Stimulated activated CD4-positive, alpha-beta T cell treated with anti-CD3 and anti-CD28 coated beads, Interleukin-2, amount 100 ng/mL, for 24 hours (primary cell): ENCODE data around the gene RNF8.
"Not testable (repeated sequence)": the region's sequence is repeated elsewhere in the genome, so short reads cannot be mapped to it uniquely, and the experiment has no call there.

Source experiments
- DNase-seq, 2 donors: peaks; one replicate each; pipeline ENCODE4 v3.0.0-alpha.2; 2020

Gene RNF8

GRCh38 chr6:37353761-37354525, at the start of gene RNF8:
RNF8 (plus strand) TSS chr6:37353983; CDS start chr6:37354165, 182 bp downstream.
- DNase-seq = peak; percentile 90 to 95

- DNase-seq = no peak
Observed at GRCh38 chr6:37304766-37305165, 49.0 kb upstream of the RNF8 start.

- DNase-seq = no peak
Observed at GRCh38 chr6:37305841-37306425, 47.9 kb upstream of the RNF8 start.

GRCh38 chr6:37306624-37307222, 47.1 kb upstream of the RNF8 start:
- no peak for DNase-seq

- not testable (repeated sequence) for DNase-seq
Observed at GRCh38 chr6:37307484-37307883, 46.3 kb upstream of the RNF8 start.

- no peak for DNase-seq
Observed at GRCh38 chr6:37308069-37308815, 45.5 kb upstream of the RNF8 start.

- DNase-seq = no peak
Observed at GRCh38 chr6:37309046-37309445, 44.7 kb upstream of the RNF8 start.

GRCh38 chr6:37309692-37310091, 44.1 kb upstream of the RNF8 start:
- no peak for DNase-seq

- no peak for DNase-seq
Observed at GRCh38 chr6:37310966-37311365, 42.8 kb upstream of the RNF8 start.

- no peak for DNase-seq
Observed at GRCh38 chr6:37311741-37312473, 41.9 kb upstream of the RNF8 start.

GRCh38 chr6:37313723-37314486, 39.9 kb upstream of the RNF8 start:
- DNase-seq = no peak

GRCh38 chr6:37314487-37315156, 39.2 kb upstream of the RNF8 start:
- peak; percentile 36 to 45 for DNase-seq

- no peak for DNase-seq
Observed at GRCh38 chr6:37315157-37315515, 38.6 kb upstream of the RNF8 start.

GRCh38 chr6:37316071-37316470, 37.7 kb upstream of the RNF8 start:
- no peak for DNase-seq

GRCh38 chr6:37317312-37318038, 36.3 kb upstream of the RNF8 start:
- DNase-seq = no peak

- no peak for DNase-seq
Observed at GRCh38 chr6:37319156-37319555, 34.6 kb upstream of the RNF8 start.

- DNase-seq = no peak
Observed at GRCh38 chr6:37319856-37320480, 33.8 kb upstream of the RNF8 start.

GRCh38 chr6:37320646-37321045, 33.1 kb upstream of the RNF8 start:
- no peak for DNase-seq

GRCh38 chr6:37321101-37321500, 32.7 kb upstream of the RNF8 start:
- DNase-seq = no peak
